Astrocyte of the cerebellum (primary cell): ENCODE data around the gene MPL.

Experiments
- DNase-seq: peaks from one replicate; pipeline ENCODE4 v3.0.0-alpha.2; 2011; ENCODE audit warnings: low read depth
- H3K4me3 ChIP-seq: 2 replicates; pipeline ENCODE4 v1.5.1; 2011; ENCODE audit warnings: mild to moderate bottlenecking, low read depth, low read length, moderate library complexity
- CTCF ChIP-seq: IDR thresholded peaks from 2 replicates; pipeline ENCODE4 v1.5.1; 2012; ENCODE audit warnings: low read length, low read depth, moderate library complexity, mild to moderate bottlenecking; ENCODE audit errors: missing control alignments
- in situ Hi-C: cut with HindIII; loops from 2 replicates; pipeline ENCODE4 v1.10.0; 2017; ENCODE audit warnings: low sequenced_read_pairs

The MPL gene

GRCh38 chr1:43309405-43310025 lies 28.1 kb upstream of the MPL start:
- no peak overlapping the region for H3K4me3 ChIP-seq
- in situ Hi-C loops = no loop called here
- TF ChIP-seq CTCF = no peak
- no peak for DNase-seq

GRCh38 chr1:43311521-43311920 lies 26.1 kb upstream of the MPL start:
- in situ Hi-C loops = no loop called here
- TF ChIP-seq CTCF = no peak
- H3K4me3 ChIP-seq = no peak overlapping the region
- DNase-seq = no peak

GRCh38 chr1:43312212-43312623 lies 25.4 kb upstream of the MPL start:
- no peak for DNase-seq
- TF ChIP-seq CTCF = no peak

GRCh38 chr1:43312663-43313515 lies 24.7 kb upstream of the MPL start:
- no peak for DNase-seq
- in situ Hi-C loops = no loop called here
- no peak for TF ChIP-seq CTCF
- H3K4me3 ChIP-seq = no peak overlapping the region

More at GRCh38 chr1:43312212-43312623, 25.4 kb upstream of the MPL start:
- in situ Hi-C loops = no loop called here
- H3K4me3 ChIP-seq = no peak overlapping the region

- no peak for DNase-seq
- H3K4me3 ChIP-seq = no peak overlapping the region
- in situ Hi-C loops = no loop called here
- TF ChIP-seq CTCF = no peak
Measured at GRCh38 chr1:43313771-43314170, 23.8 kb upstream of the MPL start.

GRCh38 chr1:43314233-43314632 lies 23.4 kb upstream of the MPL start:
- no peak overlapping the region for H3K4me3 ChIP-seq
- no peak for TF ChIP-seq CTCF
- in situ Hi-C loops = no loop called here
- no peak for DNase-seq
